NCI-H345 treated with DMSO at 0.1 percent for 48 hours (cell line): Measurements from ENCODE around the gene ADAMTS16.

ENCODE experiments used
- DNase-seq: peaks from one replicate; lab custom pipeline; 2025; ENCODE audit not compliant: unreplicated experiment; lab: John Stamatoyannopoulos, UW

ADAMTS16 gene

DNA sequence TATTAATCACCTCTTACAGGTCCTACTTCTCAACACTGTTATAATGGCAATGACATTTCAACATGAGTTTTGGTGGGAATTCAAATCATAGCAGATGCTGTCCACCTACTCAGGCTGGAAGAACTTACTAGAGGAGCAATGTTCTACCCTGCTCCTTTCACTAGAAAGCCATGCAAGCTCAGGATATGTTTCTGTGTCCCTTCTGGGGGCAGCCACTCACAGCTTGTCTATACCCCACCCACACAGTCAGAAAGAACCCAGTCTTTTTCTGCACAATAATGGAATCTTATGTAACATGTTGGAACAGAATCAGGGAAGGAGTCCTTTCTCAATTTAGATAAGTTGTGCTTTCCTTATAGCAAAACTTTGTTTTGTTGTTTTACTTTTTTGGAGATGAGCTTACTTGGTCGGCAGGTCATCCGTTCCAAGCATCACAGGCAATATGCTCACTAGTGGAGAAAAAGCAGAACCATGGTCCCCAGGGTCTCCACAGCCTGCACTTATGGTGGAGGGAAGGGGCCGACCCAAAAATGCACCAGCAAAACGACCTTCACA is 229.0 kb downstream of the ADAMTS16 start:
- no peak for DNase-seq
